Activated naive CD8-positive, alpha-beta T cell (primary cell): ENCODE data around the gene RTBDN.
"Not testable (repeated sequence)": the region's sequence is repeated elsewhere in the genome, so short reads cannot be mapped to it uniquely, and the experiment has no call there.

Source experiments
- H3K27ac Mint-ChIP-seq: one replicate; pipeline ENCODE4 v1.8.0; 2021; ENCODE audit warnings: mixed read lengths
- H3K27me3 Mint-ChIP-seq: one replicate; pipeline ENCODE4 v1.8.0; 2021; ENCODE audit warnings: mixed read lengths
- H3K36me3 Mint-ChIP-seq: one replicate; pipeline ENCODE4 v1.8.0; 2021; ENCODE audit warnings: mixed read lengths
- H3K4me1 Mint-ChIP-seq: one replicate; pipeline ENCODE4 v1.8.0; 2021; ENCODE audit warnings: low read depth, mixed read lengths
- H3K4me3 Mint-ChIP-seq: one replicate; pipeline ENCODE4 v1.8.0; 2021; ENCODE audit warnings: mild to moderate bottlenecking, mixed read lengths
- H3K9me3 Mint-ChIP-seq: one replicate; pipeline ENCODE4 v1.8.0; 2021; ENCODE audit warnings: low read depth, mixed read lengths

RTBDN gene

GRCh38 chr19:12865746-12866415 is 31.5 kb upstream of the RTBDN start:
- H3K4me3 Mint-ChIP-seq = peak overlapping the region; percentile 13

GRCh38 chr19:12864721-12865715 is 30.6 kb upstream of the RTBDN start:
- H3K27me3 Mint-ChIP-seq = no peaks in the 10 kb centered on the region
- no peaks in the 10 kb centered on the region for H3K36me3 Mint-ChIP-seq
- H3K27ac Mint-ChIP-seq = no peak overlapping the region
- peaks cover 6% of the 10 kb centered on the region for H3K4me1 Mint-ChIP-seq
- H3K4me3 Mint-ChIP-seq = peak overlapping the region; percentile 38
- H3K9me3 Mint-ChIP-seq = no peaks in the 10 kb centered on the region

More at GRCh38 chr19:12865746-12866415, 31.5 kb upstream of the RTBDN start:
- Mint-ChIP-seq H3K9me3 (no peaks in the 10 kb centered on the region), H3K27ac (no peak overlapping the region), H3K4me1 (peaks cover 6% of the 10 kb centered on the region), H3K36me3 (no peaks in the 10 kb centered on the region), H3K27me3 (no peaks in the 10 kb centered on the region)

GRCh38 chr19:12864143-12864542 is 29.8 kb upstream of the RTBDN start:
- peaks cover 6% of the 10 kb centered on the region for H3K4me1 Mint-ChIP-seq
- no peak overlapping the region for H3K27ac Mint-ChIP-seq
- H3K27me3 Mint-ChIP-seq = no peaks in the 10 kb centered on the region
- H3K9me3 Mint-ChIP-seq = no peaks in the 10 kb centered on the region
- H3K36me3 Mint-ChIP-seq = no peaks in the 10 kb centered on the region
- no peak overlapping the region for H3K4me3 Mint-ChIP-seq

- H3K36me3 Mint-ChIP-seq = no peaks in the 10 kb centered on the region
- no peak overlapping the region for H3K4me3 Mint-ChIP-seq
- H3K9me3 Mint-ChIP-seq = peaks cover 7% of the 10 kb centered on the region
- H3K27me3 Mint-ChIP-seq = no peaks in the 10 kb centered on the region
- H3K4me1 Mint-ChIP-seq = no peaks in the 10 kb centered on the region
- no peak overlapping the region for H3K27ac Mint-ChIP-seq
These were observed 25.2 kb upstream of the RTBDN start for GRCh38 chr19:12859546-12859945.

GRCh38 chr19:12858041-12858928 is 23.9 kb upstream of the RTBDN start:
- Mint-ChIP-seq H3K36me3 (no peaks in the 10 kb centered on the region), H3K27me3 (no peaks in the 10 kb centered on the region), H3K4me3 (no peak overlapping the region), H3K4me1 (no peaks in the 10 kb centered on the region), H3K27ac (no peak overlapping the region), H3K9me3 (peaks cover 7% of the 10 kb centered on the region)

GRCh38 chr19:12856653-12857052 is 22.3 kb upstream of the RTBDN start:
- Mint-ChIP-seq H3K36me3 (no peaks in the 10 kb centered on the region), H3K27ac (no peak overlapping the region), H3K4me1 (no peaks in the 10 kb centered on the region), H3K4me3 (no peak overlapping the region), H3K9me3 (peaks cover 7% of the 10 kb centered on the region), H3K27me3 (no peaks in the 10 kb centered on the region)

- peak overlapping the region; percentile 58 for H3K4me3 Mint-ChIP-seq
- peaks cover 20% of the 10 kb centered on the region for H3K27me3 Mint-ChIP-seq
- no peak overlapping the region for H3K27ac Mint-ChIP-seq
- peaks cover 2% of the 10 kb centered on the region for H3K4me1 Mint-ChIP-seq
- H3K9me3 Mint-ChIP-seq = no peaks in the 10 kb centered on the region
- H3K36me3 Mint-ChIP-seq = no peaks in the 10 kb centered on the region
These were observed 13.1 kb upstream of the RTBDN start for GRCh38 chr19:12847159-12848139.

GRCh38 chr19:12846613-12847012 is 12.2 kb upstream of the RTBDN start:
- not testable (repeated sequence) for H3K9me3 Mint-ChIP-seq, H3K36me3 Mint-ChIP-seq, H3K4me1 Mint-ChIP-seq, H3K4me3 Mint-ChIP-seq, H3K27ac Mint-ChIP-seq
- H3K27me3 Mint-ChIP-seq = peaks cover 25% of the 10 kb centered on the region

GRCh38 chr19:12843999-12844732 is 9.8 kb upstream of the RTBDN start:
- no peaks in the 10 kb centered on the region for H3K9me3 Mint-ChIP-seq
- H3K27me3 Mint-ChIP-seq = peaks cover 45% of the 10 kb centered on the region
- H3K36me3 Mint-ChIP-seq = peaks cover 3% of the 10 kb centered on the region
- H3K4me3 Mint-ChIP-seq = no peak overlapping the region
- H3K4me1 Mint-ChIP-seq = peaks cover 24% of the 10 kb centered on the region
- no peak overlapping the region for H3K27ac Mint-ChIP-seq

- Mint-ChIP-seq H3K27me3 (peaks cover 44% of the 10 kb centered on the region), H3K9me3 (no peaks in the 10 kb centered on the region), H3K4me3 (no peak overlapping the region), H3K27ac (no peak overlapping the region), H3K4me1 (peaks cover 25% of the 10 kb centered on the region), H3K36me3 (peaks cover 3% of the 10 kb centered on the region)
These were observed 8.9 kb upstream of the RTBDN start for GRCh38 chr19:12843328-12843727.

- Mint-ChIP-seq H3K9me3 (no peaks in the 10 kb centered on the region), H3K36me3 (peaks cover 3% of the 10 kb centered on the region), H3K4me3 (no peak overlapping the region), H3K27ac (no peak overlapping the region), H3K4me1 (peaks cover 31% of the 10 kb centered on the region), H3K27me3 (peaks cover 49% of the 10 kb centered on the region)
These were observed 8.1 kb upstream of the RTBDN start for GRCh38 chr19:12842511-12842910.

GRCh38 chr19:12841094-12841493 is 6.7 kb upstream of the RTBDN start:
- H3K36me3 Mint-ChIP-seq = peaks cover 3% of the 10 kb centered on the region
- peak overlapping the region; percentile 44 for H3K4me3 Mint-ChIP-seq
- peaks cover 36% of the 10 kb centered on the region for H3K4me1 Mint-ChIP-seq
- H3K9me3 Mint-ChIP-seq = no peaks in the 10 kb centered on the region
- H3K27ac Mint-ChIP-seq = no peak overlapping the region
- peaks cover 56% of the 10 kb centered on the region for H3K27me3 Mint-ChIP-seq
